ENCODE data around the gene COL25A1.

- no peak for TF ChIP-seq REST (IDR thresholded peaks at IDR 0.05)
- TF ChIP-seq CTCF (IDR thresholded peaks at IDR 0.05), result no peak
- TF ChIP-seq ZNF302 (CRISPR knock-in tag; IDR thresholded peaks at IDR 0.05), result no peak
- no peak for TF ChIP-seq PHF8 (IDR thresholded peaks at IDR 0.05; ENCODE audit: borderline replicate concordance, low read depth)
- no peak for TF ChIP-seq NR3C1 (IDR thresholded peaks at IDR 0.05)
- no peak for TF ChIP-seq KDM1A (IDR thresholded peaks at IDR 0.05; ENCODE audit: low read depth)
- TF ChIP-seq RAD21 (conservative IDR thresholded peaks at IDR 0.05 in 1 of 2, IDR thresholded peaks at IDR 0.05 in 1 of 2), result no peak
- TF ChIP-seq CHD4 (IDR thresholded peaks at IDR 0.05; ENCODE audit: borderline replicate concordance), result no peak
- TF ChIP-seq RNF2 (IDR thresholded peaks at IDR 0.05; ENCODE audit: borderline replicate concordance, low read depth), result no peak
- TF ChIP-seq MAZ (IDR thresholded peaks at IDR 0.05; ENCODE audit: borderline replicate concordance, low read depth, low read length), result no peak
These were observed 111.2 kb downstream of the COL25A1 start for GRCh38 chr4:109191216-109191615.
